Astrocyte of the spinal cord (primary cell): ENCODE results near the gene SPINT3.

Experiments
- DNase-seq: peaks from one replicate; pipeline ENCODE4 v3.0.0; 2011; ENCODE audit warnings: low read depth, low spot score
- H3K4me3 ChIP-seq: 2 replicates; pipeline ENCODE4 v1.5.1; 2011; ENCODE audit warnings: low read depth, mild to moderate bottlenecking, low read length, moderate library complexity
- CTCF ChIP-seq: IDR thresholded peaks from 2 replicates; pipeline ENCODE4 v1.5.1; 2012; ENCODE audit warnings: low read depth, mild to moderate bottlenecking, low read length, inconsistent platforms
- in situ Hi-C: cut with HindIII; loops from 2 replicates; pipeline ENCODE4 v1.10.0; 2017; ENCODE audit warnings: low sequenced_read_pairs

Gene SPINT3

GRCh38 chr20:45515147-45515913 lies at the start of gene SPINT3:
Gene SPINT3 (minus strand): TSS chr20:45515622. CDS start chr20:45515608, 14 bp downstream.
- in situ Hi-C loops, result no loop called here
- H3K4me3 ChIP-seq, result no peak within 1 kb of the TSS
- no peak for TF ChIP-seq CTCF
- DNase-seq, result no peak

- no peak for TF ChIP-seq CTCF
- H3K4me3 ChIP-seq, result no peak overlapping the region
- in situ Hi-C loops, result no loop called here
Measured at GRCh38 chr20:45564760-45565276, 49.4 kb upstream of the SPINT3 start.

GRCh38 chr20:45555198-45555597 lies 39.8 kb upstream of the SPINT3 start:
- DNase-seq, result no peak
- in situ Hi-C loops, result no loop called here
- no peak for TF ChIP-seq CTCF
- H3K4me3 ChIP-seq, result no peak overlapping the region

More at GRCh38 chr20:45564760-45565276, 49.4 kb upstream of the SPINT3 start:
- no peak for DNase-seq

- TF ChIP-seq CTCF, result no peak
- H3K4me3 ChIP-seq, result no peak overlapping the region
- in situ Hi-C loops, result no loop called here
- no peak for DNase-seq
Measured at GRCh38 chr20:45552456-45552855, 37.0 kb upstream of the SPINT3 start.

- no peak for TF ChIP-seq CTCF
- in situ Hi-C loops, result no loop called here
- H3K4me3 ChIP-seq, result no peak overlapping the region
- no peak for DNase-seq
Measured at GRCh38 chr20:45550765-45551164, 35.3 kb upstream of the SPINT3 start.

GRCh38 chr20:45548410-45548809 lies 33.0 kb upstream of the SPINT3 start:
- DNase-seq, result no peak
- no peak for TF ChIP-seq CTCF
- no peak overlapping the region for H3K4me3 ChIP-seq
- in situ Hi-C loops, result no loop called here
